ENCODE data around the gene NPDC1.
A peak's percentile ranks its signal among the peaks of the same experiment; 100 is the strongest.

Gene NPDC1

DNA sequence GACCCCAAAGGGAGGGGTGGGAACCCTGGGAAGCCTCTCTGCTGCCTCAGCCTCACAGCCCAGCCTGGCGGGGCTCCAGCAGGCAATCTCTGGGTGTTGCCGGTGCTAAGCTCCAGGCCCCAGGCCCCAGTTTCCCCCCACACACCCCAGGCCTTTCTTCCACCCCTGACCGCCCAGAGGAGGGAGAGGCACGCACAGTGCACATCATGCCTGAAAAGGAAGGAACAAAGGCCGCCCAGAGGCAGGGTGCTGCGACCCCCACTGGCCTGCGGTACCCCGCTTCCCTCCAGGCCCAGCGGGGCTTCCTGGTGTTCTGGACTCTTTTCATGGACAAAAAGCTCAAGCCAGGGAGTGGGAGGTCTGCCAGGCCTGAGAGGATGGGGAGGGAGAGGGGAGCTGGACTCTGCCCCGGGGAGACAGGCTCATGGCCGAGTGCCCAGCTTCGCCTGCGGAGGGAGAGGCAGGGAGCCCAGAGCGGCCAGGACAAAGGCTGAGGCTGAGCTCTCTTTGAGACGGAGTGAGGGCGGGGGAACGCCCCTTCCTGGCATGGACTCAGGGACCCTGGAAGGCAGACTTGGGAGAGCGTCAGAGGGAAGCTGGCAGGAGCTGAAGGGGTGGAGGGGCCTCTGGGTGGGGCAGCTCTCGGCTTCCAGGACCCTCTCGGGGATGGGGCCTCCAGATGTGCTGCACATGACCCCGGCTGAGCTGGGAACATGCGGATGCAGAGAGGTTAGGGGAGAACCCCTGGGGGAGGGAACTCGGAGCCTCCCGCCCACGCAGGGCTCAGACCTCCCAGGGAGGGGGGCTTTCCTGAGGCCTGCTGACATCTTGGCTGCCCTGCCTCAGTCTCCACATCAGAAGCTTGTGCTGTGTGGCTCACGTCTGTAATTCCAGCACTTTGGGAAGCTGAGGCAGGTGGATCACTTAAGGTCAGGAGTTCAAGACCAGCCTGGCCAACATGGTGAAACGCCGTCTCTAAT, 9.7 kb upstream of the NPDC1 start:
- peak; percentile 44 for DNase-seq

DNA sequence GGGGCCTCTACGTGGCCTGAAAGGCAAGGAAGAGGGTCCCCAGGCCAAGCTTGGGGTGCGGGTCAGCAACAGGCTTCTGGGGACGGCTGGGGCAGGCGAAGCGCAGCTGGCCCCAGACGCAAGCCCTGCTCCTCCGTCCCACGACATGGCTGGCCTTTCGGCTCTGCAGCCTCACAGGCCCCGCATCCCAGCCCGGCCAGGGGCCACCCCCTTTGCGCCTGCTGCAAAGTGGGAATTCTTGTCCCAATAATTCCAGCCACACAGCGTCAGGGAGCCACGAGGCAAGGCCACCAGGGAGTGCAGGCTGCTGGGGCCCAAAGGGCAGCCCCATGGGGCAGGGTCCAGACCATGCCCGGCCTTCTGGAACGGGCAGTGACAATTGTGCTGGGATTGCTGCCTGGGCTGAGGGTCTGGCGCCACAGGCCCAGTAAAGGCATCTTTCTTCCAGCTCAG, 9.0 kb upstream of the NPDC1 start:
- DNase-seq: no peak

DNA sequence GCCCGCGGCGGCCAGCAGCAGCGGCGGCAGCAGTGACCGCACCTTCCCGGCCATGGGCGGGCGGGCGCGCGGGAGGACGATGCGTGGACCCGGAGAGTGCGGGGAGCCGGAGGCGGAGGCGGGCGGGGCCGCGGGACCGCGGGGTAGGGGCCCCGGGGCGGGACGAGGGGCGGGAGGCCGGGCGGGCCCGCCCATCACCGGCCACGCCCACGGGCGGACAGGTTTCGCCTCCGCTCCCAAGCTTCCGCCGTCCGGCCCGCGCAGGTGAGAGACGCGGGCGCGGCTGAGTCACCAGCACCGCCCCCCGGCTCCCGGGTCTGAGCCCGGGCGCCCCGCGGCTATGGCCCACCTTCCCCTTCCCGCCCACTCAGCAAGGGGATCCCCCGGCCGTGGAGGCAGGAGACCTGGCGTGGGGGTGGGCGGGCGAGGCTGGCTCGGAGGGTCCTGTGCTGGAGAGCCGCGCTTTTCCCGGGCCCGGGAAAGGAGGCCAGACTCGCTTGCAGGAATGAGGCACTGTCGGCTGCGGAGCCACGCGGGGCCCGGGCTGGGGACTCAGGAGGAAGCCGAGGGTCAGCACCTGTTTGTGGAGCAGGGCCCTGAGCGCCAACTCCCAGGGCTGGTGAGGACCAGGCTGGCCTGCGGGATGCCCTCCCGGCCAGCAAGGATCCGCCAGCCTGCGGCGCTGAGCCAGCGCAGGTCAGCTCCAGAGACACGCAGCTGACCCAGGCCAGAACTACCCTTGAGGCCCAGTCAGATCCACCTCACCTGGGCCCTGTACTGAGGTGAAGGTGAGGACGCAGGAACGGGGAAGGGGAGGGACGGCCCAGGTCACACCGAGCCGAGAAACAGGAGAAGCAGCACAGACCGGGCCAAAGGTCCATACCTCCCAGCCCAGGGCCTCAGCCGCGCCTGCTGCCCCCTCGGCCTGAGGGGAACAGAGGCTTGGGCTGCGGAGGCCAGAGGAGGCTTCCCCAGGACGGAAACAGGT, 8.3 kb upstream of the NPDC1 start, which contains the start of gene ENTPD2:
TSS of gene ENTPD2 (minus strand) at position 118 of the 988 bp plus-strand sequence. CDS start at position 54, 64 bp downstream.
- DNase-seq: no peak

DNA sequence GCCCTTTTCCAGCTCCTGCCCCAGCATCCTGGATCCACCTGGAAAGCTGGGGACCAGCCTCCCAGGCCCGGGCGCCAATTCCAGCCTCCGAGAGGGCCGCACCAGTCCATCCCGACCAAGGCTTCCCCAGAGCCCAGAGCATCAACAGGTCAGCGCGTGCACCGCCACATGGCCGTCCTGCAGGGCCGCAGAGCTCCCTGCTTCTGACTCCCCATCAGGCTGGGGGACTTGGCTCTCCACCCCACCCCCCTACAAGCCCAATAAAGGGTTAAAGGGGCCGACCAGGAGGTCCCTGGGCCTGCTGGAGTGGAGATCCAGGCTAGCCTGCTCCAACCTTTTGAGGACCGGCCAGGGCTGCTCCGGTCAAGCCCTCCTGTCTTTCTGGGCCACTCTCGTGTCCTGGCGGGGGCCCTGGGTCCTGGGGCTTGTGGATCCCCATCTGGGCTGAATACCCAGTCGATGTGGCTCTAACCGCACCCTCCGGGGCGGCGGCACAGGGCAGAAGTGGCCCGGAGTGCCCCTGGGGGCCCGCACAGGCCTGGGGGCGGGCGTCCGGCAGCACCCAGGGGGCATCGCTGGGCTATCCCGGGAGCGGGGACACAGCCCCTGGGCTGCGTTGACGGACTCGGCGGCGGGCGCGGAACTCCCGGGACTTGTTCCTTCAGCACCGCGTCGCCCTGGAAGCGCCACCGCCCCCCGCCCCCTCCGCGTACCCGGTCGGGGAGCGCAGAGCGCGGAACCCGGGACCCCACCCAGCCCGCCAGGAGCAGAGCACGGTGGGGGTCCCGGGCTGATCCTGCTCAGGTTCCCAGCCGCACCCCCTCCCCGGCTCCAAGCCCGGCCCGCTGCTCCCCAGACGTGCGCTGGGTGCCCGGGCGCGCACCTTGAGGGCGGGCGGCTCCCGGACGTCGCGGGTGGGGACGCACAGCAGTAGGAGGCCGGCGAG, 7.3 kb upstream of the NPDC1 start:
- DNase-seq: no peak

DNA sequence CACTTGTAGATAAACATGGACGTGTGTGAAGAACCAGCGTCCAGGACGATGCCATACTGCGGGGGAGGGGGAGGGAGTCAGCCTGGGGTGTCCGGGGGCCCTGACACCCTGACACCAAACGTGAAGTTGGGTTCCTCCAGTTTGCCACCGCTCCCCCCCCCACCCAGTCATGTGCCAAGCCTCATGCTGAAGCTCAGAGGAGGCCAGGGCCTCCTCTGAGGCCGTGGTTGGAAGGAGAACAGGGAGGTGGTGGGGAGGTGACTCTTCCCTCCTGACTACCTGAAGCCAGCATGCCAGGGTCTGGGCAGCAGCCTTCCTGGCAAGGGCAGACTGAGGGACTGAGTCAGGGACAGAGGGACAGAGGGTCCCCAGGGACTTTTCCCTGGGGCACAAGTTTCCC, 6.3 kb upstream of the NPDC1 start:
- no peak for DNase-seq

DNA sequence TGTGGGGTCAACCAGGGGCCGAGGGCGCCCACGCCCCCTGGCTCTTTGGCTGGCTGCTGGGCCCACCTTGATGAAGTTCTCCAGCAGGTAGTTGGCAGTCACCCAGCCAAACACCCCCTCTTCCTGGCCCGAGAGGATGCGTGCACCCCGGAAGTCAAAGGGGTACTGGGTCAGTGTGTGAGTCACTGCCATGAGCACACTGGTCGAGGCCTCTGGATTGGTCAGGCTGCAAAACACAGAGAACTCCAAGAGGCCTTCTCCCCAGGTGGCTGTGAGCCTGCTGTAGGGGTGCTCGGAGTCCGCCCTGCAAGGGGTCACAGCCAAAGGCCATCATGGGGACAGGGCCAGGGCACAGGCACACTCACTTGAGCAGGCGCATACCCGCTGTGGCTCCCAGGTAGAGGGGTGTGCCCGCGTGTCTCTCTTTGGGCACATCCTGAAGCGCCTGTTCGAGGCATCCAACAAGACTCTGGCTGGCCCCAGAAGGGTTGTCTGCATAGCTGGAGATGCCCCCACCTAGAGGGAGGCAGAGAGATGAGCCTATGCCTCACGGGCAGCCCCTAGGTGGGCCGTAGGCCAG, 5.3 kb upstream of the NPDC1 start:
- DNase-seq: no peak

DNA sequence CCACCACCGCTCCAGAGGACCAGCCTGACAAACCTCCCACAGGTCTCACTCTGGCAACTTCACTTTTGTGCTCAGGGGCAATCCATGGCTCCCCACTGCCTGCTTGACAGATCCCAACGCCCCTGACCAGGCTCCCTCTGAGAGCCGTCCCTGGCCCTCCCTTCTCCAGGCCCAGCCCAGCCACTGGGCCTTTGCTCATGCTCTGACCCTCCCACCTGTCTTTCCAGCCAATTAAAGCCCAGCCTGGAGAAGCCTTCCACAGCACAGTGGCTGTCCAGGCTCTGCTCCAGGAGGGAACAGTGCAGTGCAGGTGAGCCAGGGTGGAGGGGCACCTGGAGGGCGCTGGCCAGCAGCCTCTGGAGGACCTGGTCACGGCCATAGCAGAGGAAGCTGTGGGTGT, 4.6 kb upstream of the NPDC1 start:
- DNase-seq: no peak

DNA sequence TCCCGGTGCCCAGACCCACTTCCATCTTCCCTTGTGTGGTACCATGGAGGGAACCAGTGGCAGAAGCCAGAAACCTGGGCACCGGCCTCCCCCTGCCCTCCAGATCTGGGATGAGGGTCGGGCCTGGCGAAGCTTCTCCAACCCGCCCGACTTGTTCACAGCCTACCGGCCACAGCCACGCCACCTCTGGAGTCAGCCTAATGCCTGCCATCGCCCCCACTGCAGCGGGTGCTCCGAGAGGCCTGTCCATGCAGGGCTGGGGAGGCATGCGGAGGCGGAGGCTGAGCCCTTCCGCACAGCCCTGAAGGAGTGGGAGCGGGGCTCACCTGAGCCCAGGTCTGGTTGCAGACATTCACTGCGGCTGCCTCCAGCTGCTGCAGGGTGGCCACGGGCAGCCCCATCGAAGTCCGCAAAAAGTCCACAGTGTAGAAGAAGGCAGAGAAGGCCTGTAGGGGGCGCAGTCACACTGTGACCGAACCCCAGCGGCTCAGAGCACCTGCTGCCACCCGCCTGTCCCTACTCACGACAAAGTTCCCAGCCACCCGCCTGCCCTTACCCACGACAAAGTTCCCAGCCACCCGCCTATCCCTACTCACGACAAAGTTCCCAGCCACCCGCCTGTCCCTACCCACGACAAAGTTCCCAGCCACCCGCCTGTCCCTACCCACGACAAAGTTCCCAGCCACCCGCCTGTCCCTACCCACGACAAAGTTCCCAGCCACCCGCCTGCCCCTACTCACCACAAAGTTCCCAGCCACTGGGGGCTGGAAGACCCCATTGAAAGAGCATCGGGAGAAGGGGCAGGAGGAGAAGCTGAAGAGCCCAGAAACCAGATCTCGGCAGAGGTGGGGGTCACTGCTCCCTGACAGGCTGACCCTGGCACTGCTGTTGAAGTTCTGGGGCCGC, 3.8 kb upstream of the NPDC1 start:
- peak; percentile 15 for DNase-seq

DNA sequence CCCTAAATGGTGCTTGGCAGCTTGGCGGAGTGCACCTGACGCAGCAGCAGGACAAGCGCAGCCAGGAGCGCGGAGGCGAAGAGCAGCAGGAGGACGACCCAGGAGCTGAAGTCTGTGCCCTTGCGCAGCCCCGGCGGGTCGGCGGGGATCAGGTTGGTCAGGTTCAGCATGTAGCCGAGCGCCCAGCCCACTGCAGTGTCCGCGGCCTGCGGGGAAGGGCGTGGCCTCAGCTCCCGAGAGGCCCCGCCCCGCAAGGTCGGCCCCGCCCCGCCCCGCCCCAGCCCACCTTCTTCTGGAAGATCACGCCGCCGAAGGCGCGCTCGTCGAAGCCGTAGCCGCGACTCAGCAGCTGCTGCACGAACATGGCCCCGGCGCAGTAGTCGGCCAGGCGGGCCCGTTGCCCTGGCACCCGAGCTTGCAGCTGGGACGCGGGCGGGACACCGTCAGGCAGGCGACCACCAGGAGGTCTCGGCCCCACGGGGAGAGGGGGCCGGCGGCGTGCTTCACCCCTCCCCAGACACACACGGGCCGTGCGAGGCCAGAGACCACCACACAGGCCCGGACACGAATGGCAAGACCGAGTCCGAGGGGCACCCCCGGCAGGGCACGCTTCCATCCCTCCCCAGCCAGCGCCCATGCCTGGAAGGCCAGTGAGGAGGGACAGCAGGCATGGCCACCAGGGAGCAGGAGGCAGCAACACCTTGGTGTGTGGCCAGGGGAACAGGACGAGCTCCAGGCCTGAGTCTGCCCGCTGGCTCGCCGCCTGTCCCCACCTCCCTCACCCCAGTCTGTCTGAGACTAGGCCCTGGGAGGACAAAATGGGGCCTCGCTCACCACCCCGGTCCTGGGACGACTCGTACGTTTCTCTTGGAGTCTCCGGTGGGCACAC, 2.9 kb upstream of the NPDC1 start:
- DNase-seq: no peak

DNA sequence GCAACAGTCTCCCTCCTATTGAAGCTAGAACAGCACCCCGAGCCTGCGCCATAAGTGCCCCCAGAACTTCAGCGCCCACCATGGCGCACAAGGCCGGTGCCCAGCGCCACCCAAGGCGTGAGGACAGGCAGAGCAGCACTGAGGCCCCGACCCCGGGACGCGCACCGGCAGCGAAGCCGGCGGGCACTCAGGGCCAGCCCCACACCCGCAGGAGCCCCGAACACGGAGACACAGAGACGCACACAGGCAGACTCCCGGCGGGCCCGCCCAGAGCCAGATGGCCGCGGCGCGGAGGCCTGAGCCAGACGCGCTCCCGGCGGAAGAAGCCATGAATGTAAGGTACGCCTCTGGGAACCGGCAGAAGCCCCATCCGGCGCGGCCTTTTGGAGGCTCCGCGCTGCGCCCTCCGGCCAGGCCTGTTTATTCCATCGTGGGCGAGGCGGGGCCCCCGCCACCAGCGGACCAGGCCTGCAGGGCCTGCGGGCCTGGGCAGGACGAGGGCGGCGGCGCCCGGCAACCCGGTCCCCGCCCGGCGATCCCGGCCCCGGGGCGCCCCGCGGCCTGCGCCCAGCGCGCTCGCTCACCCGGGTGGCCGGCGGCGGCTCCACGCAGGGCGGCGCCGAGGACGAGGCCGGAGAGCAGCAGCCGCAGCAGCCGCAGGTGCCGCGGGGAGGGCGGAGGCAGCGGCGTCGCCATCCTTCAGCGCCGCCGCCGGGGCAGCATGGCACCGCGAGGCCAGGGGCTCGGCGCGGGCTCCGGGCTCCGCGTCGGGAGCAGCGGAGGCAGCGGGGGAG, 486 bp downstream of the NPDC1 start:
- DNase-seq: peak; percentile 25

DNA sequence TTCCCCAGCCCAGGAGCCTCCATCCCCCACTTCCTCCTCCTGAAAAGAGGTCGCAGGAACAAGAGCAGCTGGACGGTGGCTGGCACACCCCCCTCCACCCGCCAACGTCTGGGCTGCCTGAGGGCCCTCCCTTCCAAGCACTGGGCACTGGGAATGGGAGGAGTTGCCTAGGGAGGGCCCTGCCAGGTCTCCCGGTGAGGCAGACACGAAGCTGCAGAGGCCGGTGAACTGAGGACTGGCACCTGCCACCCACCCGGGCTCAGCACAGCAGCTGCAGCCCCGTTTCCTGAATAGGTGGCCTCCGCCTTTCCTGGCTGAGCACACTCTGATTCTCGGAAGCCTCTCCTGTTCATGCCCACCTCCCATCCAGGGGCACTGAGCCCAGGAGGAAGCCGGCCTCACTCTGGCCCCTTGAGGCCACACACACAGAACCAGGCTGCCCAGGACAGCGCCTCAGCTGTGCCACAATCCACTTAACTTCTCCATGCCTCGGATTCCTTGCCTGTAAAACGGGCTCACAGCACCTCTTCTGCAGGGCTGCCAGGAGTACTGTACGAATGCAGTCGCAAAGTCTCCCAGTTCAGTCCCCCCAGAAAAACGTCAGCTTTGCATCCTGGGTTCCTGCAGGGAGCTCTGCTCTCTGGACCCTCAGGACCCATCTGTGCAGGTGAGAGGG, 1.3 kb downstream of the NPDC1 start:
- no peak for DNase-seq

DNA sequence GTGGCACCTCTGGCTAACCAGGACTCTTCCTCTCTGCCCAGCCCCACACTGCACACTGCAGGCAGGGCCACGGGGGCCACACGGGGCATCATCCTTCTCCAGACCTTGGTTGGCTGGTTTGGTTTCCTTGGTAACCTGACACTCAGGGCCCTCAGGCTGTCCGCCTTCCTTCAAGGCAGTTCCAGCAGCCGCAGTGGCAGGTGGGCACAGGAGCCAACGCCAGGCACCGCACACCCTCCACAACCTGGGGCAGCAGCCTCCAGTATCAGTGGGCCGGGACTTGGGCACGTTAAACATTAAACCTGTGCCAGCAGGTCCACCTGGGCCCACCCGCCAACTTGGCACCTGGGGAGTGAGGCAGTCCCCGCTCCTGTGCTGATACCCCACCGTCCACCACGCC, 1.9 kb downstream of the NPDC1 start:
- DNase-seq: no peak

DNA sequence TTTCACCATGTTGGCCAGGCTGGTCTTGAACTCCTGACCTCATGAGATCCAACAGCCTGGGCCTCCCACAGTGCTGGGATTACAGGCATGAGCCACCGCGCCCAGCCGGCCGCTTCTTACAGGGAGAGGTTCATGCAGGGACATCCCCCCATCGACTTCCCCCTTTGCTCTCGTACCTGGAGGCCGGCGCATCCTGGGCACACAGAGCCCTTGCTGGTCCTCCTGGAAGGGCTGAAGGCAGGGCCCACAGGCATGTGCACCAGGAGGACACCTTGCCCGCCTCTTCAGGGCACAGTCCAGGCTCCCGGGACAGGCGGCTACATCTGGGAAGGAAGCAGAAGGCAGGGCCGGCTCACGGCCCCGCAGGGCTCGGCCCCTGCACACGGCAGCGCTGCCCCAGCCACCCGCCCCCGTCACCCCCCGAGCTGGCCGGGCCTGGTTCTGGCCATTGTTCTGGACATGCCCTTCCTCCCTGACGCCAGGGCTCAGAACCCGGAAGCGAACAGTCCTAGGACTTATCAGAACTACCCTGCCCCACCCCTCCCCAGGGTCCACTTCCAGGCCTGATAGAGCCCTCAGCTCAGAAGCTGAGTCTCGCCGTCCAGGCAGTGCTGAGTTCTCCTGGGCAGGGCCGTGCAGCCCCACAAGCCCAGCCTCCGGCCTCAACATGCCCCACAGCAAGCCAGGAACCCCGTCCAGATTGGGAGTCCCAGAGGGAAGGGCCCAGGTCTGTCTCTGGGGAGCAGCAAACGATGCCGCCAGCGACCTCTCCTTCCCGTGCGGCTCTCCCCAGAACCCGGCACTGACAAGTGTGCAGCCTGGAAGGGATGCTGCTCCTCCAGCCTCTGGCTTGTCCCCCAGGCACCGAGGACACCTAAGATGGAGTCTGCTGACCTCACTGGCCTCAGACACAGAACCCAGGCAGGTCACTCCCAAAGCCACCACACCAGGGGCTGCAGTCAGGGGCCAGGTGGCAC, 2.9 kb downstream of the NPDC1 start:
- no peak for DNase-seq

DNA sequence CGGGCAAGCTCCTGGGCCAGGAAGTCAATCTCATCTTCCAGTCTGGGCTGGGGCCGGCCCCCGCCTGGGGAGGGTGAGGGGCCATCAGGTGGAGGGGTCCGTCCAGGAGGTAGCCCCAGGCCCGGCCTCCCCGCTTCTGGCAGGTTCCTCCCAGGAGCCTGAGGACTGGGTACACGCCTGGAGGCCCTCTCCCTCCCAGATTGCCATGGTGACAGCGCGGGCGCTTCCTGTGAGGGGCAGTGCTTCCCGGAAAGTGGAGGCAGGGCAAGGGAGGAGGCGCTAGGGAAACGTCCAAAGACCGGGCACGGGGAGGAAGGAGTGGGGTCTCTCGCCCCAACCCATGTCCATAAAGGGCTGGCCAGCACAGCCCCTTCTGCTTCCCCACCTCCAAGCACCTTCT, 4.9 kb downstream of the NPDC1 start:
- no peak for DNase-seq

DNA sequence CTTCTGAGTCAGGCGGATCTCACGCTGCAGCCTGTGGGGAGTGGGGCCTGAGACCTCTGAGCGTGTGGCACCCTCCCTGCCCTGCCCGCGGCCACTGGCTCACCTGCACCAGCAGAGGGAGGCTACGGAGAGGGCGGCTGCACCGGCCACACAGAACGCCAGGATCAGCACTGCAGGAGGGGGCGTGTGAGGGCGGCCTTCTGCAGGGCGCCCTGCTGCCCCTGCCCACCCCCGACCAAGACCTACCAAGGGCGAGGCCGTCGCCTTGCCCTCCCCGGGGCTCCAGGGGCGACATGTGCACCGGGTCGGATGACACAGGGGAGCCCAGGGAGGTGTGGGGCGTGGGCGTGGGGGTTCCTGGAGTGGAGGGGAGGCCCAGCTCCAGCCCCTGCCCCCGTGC, 5.4 kb downstream of the NPDC1 start:
- no peak for DNase-seq

DNA sequence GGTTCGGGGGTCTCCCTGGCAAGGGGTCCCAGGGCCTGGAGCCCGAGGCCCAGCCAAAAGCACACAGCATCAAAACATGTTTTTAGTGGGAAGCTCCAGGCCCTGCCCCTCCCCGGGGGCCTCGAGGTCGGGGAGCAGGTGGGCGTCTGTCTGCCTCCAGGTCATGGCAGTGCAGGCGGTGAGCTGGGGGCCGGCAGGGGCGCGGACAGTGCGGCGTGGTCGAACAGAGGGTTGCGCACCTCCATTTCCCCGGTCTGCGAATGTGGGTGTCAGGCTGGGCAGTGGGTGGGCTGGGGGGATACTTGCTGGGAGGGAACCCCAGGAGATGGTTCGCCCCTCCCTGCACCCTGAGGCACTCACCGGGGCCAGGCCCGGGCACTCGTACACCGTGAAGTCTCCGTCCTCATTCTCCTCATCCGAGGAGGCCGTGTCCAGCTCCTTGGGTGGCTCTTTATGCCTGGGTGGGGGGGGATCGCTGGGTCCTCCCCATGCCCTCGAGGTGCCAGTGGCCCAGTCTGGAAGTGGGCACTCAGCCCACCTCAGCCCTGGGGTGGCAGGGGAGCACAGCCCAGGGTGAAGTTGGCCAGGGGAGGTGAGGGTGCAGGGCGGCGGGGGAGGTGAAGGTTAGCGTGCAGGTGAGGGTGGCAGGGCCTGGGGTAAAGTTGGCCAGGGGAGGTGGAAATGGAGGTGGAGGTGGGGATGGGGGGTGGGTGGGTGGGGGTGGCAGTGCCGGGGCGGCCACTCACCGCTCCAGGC, 6.2 kb downstream of the NPDC1 start:
- no peak for DNase-seq
